Measurements from ENCODE around the gene ZNF385D. TPM values are rescaled to one million over a fixed set of nuclear protein-coding genes. Genes with fewer than 3 reads are reported as not detected.

ZNF385D gene
- total and polyA plus RNA-seq, 2 of the 13 experiments (the other 11 are each of a cell fraction or from before 2014, with no cell fraction given), result not detected

GRCh38 chr3:21781355-21781754 is 30.3 kb upstream of the ZNF385D start:
- Histone ChIP-seq H3K79me2 (ENCODE audit: insufficient read depth, low read length) (no peaks in the 10 kb centered on the region), H3K36me3 (replicated peaks in 1 of 2; ENCODE audit: control insufficient read depth in 1 of 2, insufficient read depth in 2 of 2, low read length in 2 of 2) (no peaks in the 10 kb centered on the region), H3K27me3 (ENCODE audit: control insufficient read depth in 1 of 2, insufficient read depth in 2 of 2, low read length in 2 of 2) (no peaks in the 10 kb centered on the region), H3K27ac (ENCODE audit: extremely low read length, insufficient read depth, low read length) (no peak overlapping the region), H3K9ac (ENCODE audit: insufficient read depth, low read depth, low read length) (no peak overlapping the region), H3K9me3 (ENCODE audit: low read length) (peaks cover 7% of the 10 kb centered on the region; the same call in 1 of the 2 replicates), H3K4me2 (ENCODE audit: low read depth, low read length) (no peak overlapping the region), H3K4me3 (replicated peaks in 1 of 3; ENCODE audit: insufficient read depth in 1 of 3, low read depth in 2 of 3, low read length in 3 of 3) (no peak overlapping the region), H3K4me1 (ENCODE audit: insufficient read depth, low read length) (no peaks in the 10 kb centered on the region), H4K20me1 (ENCODE audit: insufficient read depth, low read length) (no peaks in the 10 kb centered on the region), H2AFZ (ENCODE audit: low read length) (no peak overlapping the region)
- no TSS peak for BruUV-seq (replicated peaks)
- WGBS (ENCODE audit: low lambda C conversion rate), result 30% methylated on average over 2 of the region's 2 CpGs
- FAIRE-seq (no peak), ATAC-seq (no peak), DNase-seq (ENCODE audit: low spot score) (no peak)
- POLR2A ChIA-PET, result no interaction called here
- TF ChIP-seq, protein P1, sequence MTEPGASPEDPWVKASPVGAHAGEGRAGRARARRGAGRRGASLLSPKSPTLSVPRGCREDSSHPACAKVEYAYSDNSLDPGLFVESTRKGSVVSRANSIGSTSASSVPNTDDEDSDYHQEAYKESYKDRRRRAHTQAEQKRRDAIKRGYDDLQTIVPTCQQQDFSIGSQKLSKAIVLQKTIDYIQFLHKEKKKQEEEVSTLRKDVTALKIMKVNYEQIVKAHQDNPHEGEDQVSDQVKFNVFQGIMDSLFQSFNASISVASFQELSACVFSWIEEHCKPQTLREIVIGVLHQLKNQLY (CRISPR knock-in tag; IDR thresholded peaks at IDR 0.05), result no peak
- TF ChIP-seq NR2F6 (IDR thresholded peaks at IDR 0.05) (no peak), NR2F6 (CRISPR knock-in tag; IDR thresholded peaks at IDR 0.05) (no peak), RNF2 (conservative IDR thresholded peaks at IDR 0.05; ENCODE audit: low read depth) (no peak), ZFX (CRISPR knock-in tag; IDR thresholded peaks at IDR 0.05; ENCODE audit: low read depth) (no peak), MEIS1 (CRISPR knock-in tag; IDR thresholded peaks at IDR 0.05; ENCODE audit: borderline replicate concordance) (no peak), NFE2 (CRISPR knock-in tag; IDR thresholded peaks at IDR 0.05) (no peak), GLMP (CRISPR knock-in tag; IDR thresholded peaks at IDR 0.05; ENCODE audit: borderline replicate concordance) (no peak), BCL3 (CRISPR knock-in tag; IDR thresholded peaks at IDR 0.05) (no peak), KAT2B (IDR thresholded peaks at IDR 0.05; ENCODE audit: borderline replicate concordance, low read depth, low read length) (no peak), ZNF431 (CRISPR knock-in tag; IDR thresholded peaks at IDR 0.05; ENCODE audit: borderline replicate concordance, low read depth) (no peak)
- TF ChIP-seq, protein P2, sequence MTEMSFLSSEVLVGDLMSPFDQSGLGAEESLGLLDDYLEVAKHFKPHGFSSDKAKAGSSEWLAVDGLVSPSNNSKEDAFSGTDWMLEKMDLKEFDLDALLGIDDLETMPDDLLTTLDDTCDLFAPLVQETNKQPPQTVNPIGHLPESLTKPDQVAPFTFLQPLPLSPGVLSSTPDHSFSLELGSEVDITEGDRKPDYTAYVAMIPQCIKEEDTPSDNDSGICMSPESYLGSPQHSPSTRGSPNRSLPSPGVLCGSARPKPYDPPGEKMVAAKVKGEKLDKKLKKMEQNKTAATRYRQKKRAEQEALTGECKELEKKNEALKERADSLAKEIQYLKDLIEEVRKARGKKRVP (CRISPR knock-in tag; IDR thresholded peaks at IDR 0.05), result no peak
- intact Hi-C loops (cut with micrococcal nuclease; ENCODE audit: unreplicated experiment) (no loop called here), in situ Hi-C loops (cut with HindIII; ENCODE audit: extremely low pct_ligation_motif_present, low pct_unique_long_range_greater_than_20kb) (no loop called here)
- CTCF ChIA-PET (ENCODE audit: low intra/inter-chr PET ratio, low total read pairs), result no interaction called here

Measured in HepG2 (cell line).